WTC11 (cell line): ENCODE data around the gene LDB3.

Experiments
- ATF1 ChIP-seq: sonication (generic); formaldehyde crosslinking; IDR thresholded peaks from 2 replicates; pipeline ENCODE4 v1.8.1; 2023; ENCODE audit warnings: mild to moderate bottlenecking, moderate library complexity, missing genetic modification reagents
- CREB1 ChIP-seq: sonication (generic); formaldehyde crosslinking; IDR thresholded peaks from 2 replicates; pipeline ENCODE4 v1.8.0; 2023; ENCODE audit warnings: mild to moderate bottlenecking, missing genetic modification reagents
- CTCF ChIP-seq: fragments of 200-600 bp; IDR thresholded peaks from 2 replicates; pipeline ENCODE4 v1.8.0; 2022; ENCODE audit warnings: antibody characterized with exemption
- NR1H2 ChIP-seq: sonication (generic); formaldehyde crosslinking; IDR thresholded peaks from 2 replicates; pipeline ENCODE4 v1.9.0; 2021; ENCODE audit warnings: mild to moderate bottlenecking, moderate library complexity, missing genetic modification reagents
- NR3C1 ChIP-seq: sonication (generic); formaldehyde crosslinking; conservative IDR thresholded peaks from 2 replicates; pipeline ENCODE4 v1.8.1; 2023; ENCODE audit warnings: low read depth, mild to moderate bottlenecking, missing genetic modification reagents

GRCh38 chr10:86765548-86765947 lies 97.2 kb downstream of the LDB3 start:
- TF ChIP-seq ATF1 (CRISPR knock-in tag), result no peak
- TF ChIP-seq NR3C1 (CRISPR knock-in tag), result no peak
- no peak for TF ChIP-seq CTCF
- TF ChIP-seq NR1H2 (CRISPR knock-in tag), result no peak
- no peak for TF ChIP-seq CREB1 (CRISPR knock-in tag)
